H9 (cell line): ENCODE data around the gene PEX5L. TPM values are rescaled to one million over a fixed set of nuclear protein-coding genes. Genes with fewer than 3 reads are reported as not detected.

ENCODE experiments used
- DNase-seq: peaks from one replicate; pipeline ENCODE4 v3.0.0-alpha.2; 2017
- H2AFZ ChIP-seq: one replicate; pipeline ENCODE4 v1.6.1; 2013; ENCODE audit warnings: mild to moderate bottlenecking, low read length, control low read depth, moderate library complexity
- H2AK5ac ChIP-seq: 2 replicates; pipeline ENCODE4 v1.6.1; 2013; ENCODE audit warnings: low read length, control low read depth, mixed read lengths; ENCODE audit not compliant: insufficient read length
- H2BK120ac ChIP-seq: one replicate; pipeline ENCODE4 v1.6.1; 2013; ENCODE audit warnings: low read depth, mild to moderate bottlenecking, low read length, control low read depth, inconsistent platforms; ENCODE audit not compliant: poor library complexity, severe bottlenecking
- H2BK12ac ChIP-seq: 2 replicates; pipeline ENCODE4 v1.6.1; 2013; ENCODE audit warnings: low read length, control low read depth, mixed read lengths, low read depth; ENCODE audit not compliant: insufficient read length
- H2BK15ac ChIP-seq: 2 replicates; pipeline ENCODE4 v1.6.1; 2013; ENCODE audit warnings: low read depth, low read length, control low read depth
- H2BK20ac ChIP-seq: one replicate; pipeline ENCODE4 v1.6.1; 2013; ENCODE audit warnings: low read depth, mild to moderate bottlenecking, low read length, control low read depth, inconsistent platforms; ENCODE audit not compliant: poor library complexity, severe bottlenecking
- H2BK5ac ChIP-seq: 2 replicates; pipeline ENCODE4 v1.6.1; 2013; ENCODE audit warnings: low read length, control low read depth, mixed read lengths; ENCODE audit not compliant: insufficient read length
- H3K14ac ChIP-seq: 2 replicates; pipeline ENCODE4 v1.6.1; 2013; ENCODE audit warnings: low read length, control low read depth; ENCODE audit not compliant: insufficient read depth
- H3K18ac ChIP-seq: 2 replicates; pipeline ENCODE4 v1.6.1; 2013; ENCODE audit warnings: low read depth, mild to moderate bottlenecking, mixed read lengths, low read length, control low read depth; ENCODE audit not compliant: insufficient read length
- H3K23ac ChIP-seq: 2 replicates; pipeline ENCODE4 v1.6.1; 2013; ENCODE audit warnings: low read length, control low read depth, mixed read lengths, low read depth; ENCODE audit not compliant: insufficient read length
- H3K23me2 ChIP-seq: 2 replicates; pipeline ENCODE4 v1.6.1; 2013; ENCODE audit warnings: low read depth, mild to moderate bottlenecking, mixed read lengths, low read length, control low read depth; ENCODE audit not compliant: insufficient read length, poor library complexity, severe bottlenecking
- H3K27ac ChIP-seq: 2 replicates; pipeline ENCODE4 v1.5.1; 2013; ENCODE audit warnings: low read length, control low read depth, mixed read lengths, low read depth; ENCODE audit not compliant: insufficient read length
- H3K27me3 ChIP-seq: 2 replicates; pipeline ENCODE4 v1.6.1; 2013; ENCODE audit warnings: low read length, control low read depth, inconsistent platforms; ENCODE audit not compliant: insufficient read depth
- H3K4ac ChIP-seq: 2 replicates; pipeline ENCODE4 v1.6.1; 2013; ENCODE audit warnings: low read depth, mild to moderate bottlenecking, control low read depth, inconsistent platforms, low read length, moderate library complexity
- H3K4me1 ChIP-seq: 2 replicates; pipeline ENCODE4 v1.6.1; 2013; ENCODE audit warnings: low read length, control low read depth, inconsistent platforms; ENCODE audit not compliant: insufficient read depth
- H3K4me2 ChIP-seq: 2 replicates; pipeline ENCODE4 v1.6.1; 2013; ENCODE audit warnings: low read length, control low read depth, mixed read lengths; ENCODE audit not compliant: insufficient read length, insufficient read depth
- H3K56ac ChIP-seq: 2 replicates; pipeline ENCODE4 v1.6.1; 2013; ENCODE audit warnings: low read depth, mild to moderate bottlenecking, mixed read lengths, low read length, control low read depth; ENCODE audit not compliant: insufficient read length
- H3K79me1 ChIP-seq: 2 replicates; pipeline ENCODE4 v1.6.1; 2013; ENCODE audit warnings: low read depth, mild to moderate bottlenecking, moderate library complexity, low read length, control low read depth, inconsistent platforms; ENCODE audit not compliant: insufficient read depth, poor library complexity, severe bottlenecking
- H3K79me2 ChIP-seq: 2 replicates; pipeline ENCODE4 v1.6.1; 2013; ENCODE audit warnings: low read length, control low read depth, inconsistent platforms; ENCODE audit not compliant: insufficient read depth
- H3K9ac ChIP-seq: 2 replicates; pipeline ENCODE4 v1.6.1; 2013; ENCODE audit warnings: low read length, control low read depth, mixed read lengths; ENCODE audit not compliant: insufficient read length; ENCODE audit errors: extremely low read depth
- H3K9me3 ChIP-seq: one replicate; pipeline ENCODE4 v1.6.1; 2013; ENCODE audit warnings: low read depth, low read length, inconsistent platforms; ENCODE audit not compliant: control insufficient read depth
- H3T11ph ChIP-seq: one replicate; pipeline ENCODE4 v1.6.1; 2013; ENCODE audit warnings: mild to moderate bottlenecking, low read length, control low read depth, inconsistent platforms
- H4K20me1 ChIP-seq: one replicate; pipeline ENCODE4 v1.6.1; 2013; ENCODE audit not compliant: control insufficient read depth, insufficient read length, insufficient read depth
- H4K5ac ChIP-seq: 2 replicates; pipeline ENCODE4 v1.6.1; 2013; ENCODE audit warnings: low read depth, mild to moderate bottlenecking, mixed read lengths, low read length, control low read depth; ENCODE audit not compliant: insufficient read length
- H4K8ac ChIP-seq: replicated peaks from 2 replicates; pipeline ENCODE4 v1.6.1; 2013; ENCODE audit warnings: low read length, control low read depth, mixed read lengths, low read depth; ENCODE audit not compliant: insufficient read length
- H4K91ac ChIP-seq: 2 replicates; pipeline ENCODE4 v1.6.1; 2013; ENCODE audit warnings: low read depth, mild to moderate bottlenecking, moderate library complexity, mixed read lengths, low read length, control low read depth; ENCODE audit not compliant: insufficient read length
- H3K27ac Mint-ChIP-seq, 3 experiments: 2 replicates in 2 of 3; 3 replicates in 1 of 3; pipeline ENCODE4 v1.8.0; 2020 to 2021; ENCODE audit warnings: mixed read lengths in 3 of 3, mild to moderate bottlenecking in 1 of 3, moderate library complexity in 1 of 3
- H3K27me3 Mint-ChIP-seq: 2 replicates; pipeline ENCODE4 v1.8.0; 2021; ENCODE audit warnings: low read depth, mild to moderate bottlenecking, moderate library complexity, mixed read lengths
- H3K36me3 Mint-ChIP-seq, 3 experiments: 2 replicates in 2 of 3; 3 replicates in 1 of 3; pipeline ENCODE4 v1.8.0; 2020 to 2021; ENCODE audit warnings: low read depth in 3 of 3, mixed read lengths in 3 of 3; ENCODE audit not compliant: insufficient read depth in 1 of 3
- H3K4me1 Mint-ChIP-seq, 2 experiments: 2 replicates each; pipeline ENCODE4 v1.8.0; 2020; ENCODE audit warnings: mixed read lengths in 2 of 2
- H3K4me3 Mint-ChIP-seq, 2 experiments: 2 replicates in 1 of 2; 3 replicates in 1 of 2; pipeline ENCODE4 v1.8.0; 2020 to 2021; ENCODE audit warnings: mild to moderate bottlenecking in 2 of 2, mixed read lengths in 2 of 2, moderate library complexity in 1 of 2
- H3K9me3 Mint-ChIP-seq, 2 experiments: 2 replicates in 1 of 2; 3 replicates in 1 of 2; pipeline ENCODE4 v1.8.0; 2020; ENCODE audit warnings: mild to moderate bottlenecking in 2 of 2, mixed read lengths in 2 of 2, moderate library complexity in 1 of 2
- CTCF ChIP-seq: fragments of 200-600 bp; sonication (generic); conservative IDR thresholded peaks from 3 replicates; pipeline ENCODE4 v1.8.0; 2021; ENCODE audit warnings: antibody characterized with exemption, mild to moderate bottlenecking
- WGBS: extraction: QIAGEN DNeasy Blood & Tissue Kit; methylation state at CpG from one replicate; pipeline ENCODE4 v1.1.7; 2013; ENCODE audit warnings: missing lambda C conversion rate, low lambda C conversion rate, mixed read lengths; ENCODE audit not compliant: insufficient read length; ENCODE audit errors: extremely low coverage; 5-methylcytosine and 5-hydroxymethylcytosine counted together
- total RNA-seq: library from RNA; stranded (reverse); gene quantifications from 2 replicates; pipeline ENCODE4 v1.2.1, GENCODE V29; 2021

PEX5L gene
- total RNA-seq, 1 experiment from 2014 or later: 0.85 TPM

GRCh38 chr3:179775416-179776122 is 261.2 kb downstream of the PEX5L start:
- Histone ChIP-seq H3K9ac (no peak overlapping the region), H3K79me1 (no peaks in the 10 kb centered on the region), H2AFZ (no peak overlapping the region), H4K91ac (no peak overlapping the region), H3K56ac (no peak overlapping the region), H3K4me2 (no peak overlapping the region), H3K27me3 (no peaks in the 10 kb centered on the region), H2BK15ac (no peak overlapping the region), H3T11ph (no peak overlapping the region), H3K4me1 (peaks cover 10% of the 10 kb centered on the region), H3K79me2 (no peaks in the 10 kb centered on the region), H3K9me3 (peaks cover 8% of the 10 kb centered on the region), H3K4ac (no peak overlapping the region), H2BK120ac (no peak overlapping the region), H4K5ac (no peak overlapping the region), H3K23me2 (no peaks in the 10 kb centered on the region), H2BK12ac (no peak overlapping the region), H3K18ac (no peak overlapping the region), H2AK5ac (no peak overlapping the region), H2BK20ac (no peak overlapping the region), H3K23ac (no peak overlapping the region), H2BK5ac (no peak overlapping the region), H4K20me1 (no peaks in the 10 kb centered on the region), H3K27ac (no peak overlapping the region), H3K14ac (no peak overlapping the region; the same call in 1 of the 2 replicates), H4K8ac (no peak overlapping the region)
- DNase-seq: no peak
- TF ChIP-seq CTCF: no peak
- no peaks in the 10 kb centered on the region for H3K27me3 Mint-ChIP-seq
- no peak overlapping the region for H3K27ac Mint-ChIP-seq
- H3K9me3 Mint-ChIP-seq: peaks cover 16 to 24% of the 10 kb centered on the region in 2 experiments
- no peak overlapping the region; a peak in 1 of 5 replicates for H3K4me3 Mint-ChIP-seq
- WGBS: no CpG with 5 or more reads among the region's 28 CpGs
- H3K4me1 Mint-ChIP-seq: peaks cover 22 to 28% of the 10 kb centered on the region in 2 experiments
- peaks cover 39 to 60% (median 56%) of the 10 kb centered on the region in 3 experiments for H3K36me3 Mint-ChIP-seq
